HG02885 (cell line): ENCODE data around the gene MYADM.
"Not testable (repeated sequence)": the region's sequence is repeated elsewhere in the genome, so short reads cannot be mapped to it uniquely, and the experiment has no call there.

Experiments
- ATAC-seq: cut with Tn5 transposase; IDR thresholded peaks from one replicate; pipeline ENCODE4 v1.9.1; 2021; ENCODE audit warnings: mild to moderate bottlenecking; ENCODE audit not compliant: unreplicated experiment, poor library complexity

Gene MYADM, protein sequence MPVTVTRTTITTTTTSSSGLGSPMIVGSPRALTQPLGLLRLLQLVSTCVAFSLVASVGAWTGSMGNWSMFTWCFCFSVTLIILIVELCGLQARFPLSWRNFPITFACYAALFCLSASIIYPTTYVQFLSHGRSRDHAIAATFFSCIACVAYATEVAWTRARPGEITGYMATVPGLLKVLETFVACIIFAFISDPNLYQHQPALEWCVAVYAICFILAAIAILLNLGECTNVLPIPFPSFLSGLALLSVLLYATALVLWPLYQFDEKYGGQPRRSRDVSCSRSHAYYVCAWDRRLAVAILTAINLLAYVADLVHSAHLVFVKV

DNA sequence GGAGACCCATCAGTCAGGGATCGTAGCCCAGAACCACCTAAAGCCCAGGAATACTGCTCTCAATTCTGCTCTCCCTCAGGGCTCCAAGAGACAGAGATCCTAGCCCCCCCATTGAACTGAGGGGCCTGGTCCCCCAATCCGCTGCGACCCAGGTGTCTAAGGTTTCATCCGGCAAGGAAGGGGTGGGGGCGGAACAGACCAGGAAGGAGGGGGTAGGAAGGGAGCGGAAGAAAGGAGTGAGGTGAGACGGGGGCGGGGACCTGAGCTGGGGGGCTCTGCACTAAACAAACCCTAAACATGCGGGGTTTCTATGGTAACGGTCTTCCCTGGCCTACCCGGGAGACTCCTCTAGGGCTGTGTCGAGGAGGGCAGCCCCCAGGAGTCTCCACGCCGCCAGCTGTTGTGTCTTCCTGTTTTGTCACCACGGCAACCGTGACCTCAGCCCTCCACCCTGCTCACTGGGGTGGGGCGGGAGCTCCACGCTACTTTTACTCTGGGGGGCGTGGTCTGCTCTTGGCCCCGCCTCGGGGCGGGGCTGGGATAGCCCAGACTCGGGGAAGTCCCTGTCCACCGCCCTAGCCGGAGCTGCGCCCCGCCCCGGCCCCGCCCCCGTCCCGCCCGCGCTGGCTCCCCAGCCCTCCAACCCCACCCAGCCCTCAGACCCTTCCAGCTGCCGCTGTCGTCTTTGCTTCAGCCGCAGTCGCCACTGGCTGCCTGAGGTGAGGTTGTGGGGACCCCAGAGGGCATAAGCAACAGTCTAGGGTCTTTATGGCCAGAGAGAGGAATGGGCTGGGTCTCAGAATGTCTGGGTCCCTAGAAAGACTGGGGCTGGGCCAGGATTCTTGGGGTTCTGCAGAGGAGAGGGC is at the start of gene MYADM:
TSS of gene MYADM (plus strand) at position 659 of the 866 bp plus-strand sequence. CDS start 5,647 bp downstream, outside the sequence.
- ATAC-seq = peak; percentile 41

GRCh38 chr19:53818756-53819155 is 48.9 kb upstream of the MYADM start:
- ATAC-seq = no peak

DNA sequence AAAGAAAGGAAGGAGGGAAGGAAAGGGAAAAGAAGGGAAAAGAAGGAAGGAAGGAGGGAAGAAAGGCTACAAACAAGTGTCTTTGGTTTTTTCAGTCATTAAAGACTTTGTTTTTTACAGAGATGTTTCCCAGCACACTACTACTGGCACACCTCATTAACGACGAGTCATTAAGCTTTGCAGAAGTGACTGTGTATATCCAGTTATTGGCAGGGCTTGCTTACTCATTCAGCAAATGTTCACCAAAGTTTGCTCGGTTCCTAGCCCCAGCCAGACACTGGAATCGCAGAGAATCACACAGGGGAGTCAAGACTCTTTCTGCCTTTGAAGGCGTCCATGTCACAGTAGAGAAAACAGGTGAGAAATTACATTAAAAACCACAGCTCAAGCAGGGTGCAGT is 47.8 kb upstream of the MYADM start:
- ATAC-seq = no peak

DNA sequence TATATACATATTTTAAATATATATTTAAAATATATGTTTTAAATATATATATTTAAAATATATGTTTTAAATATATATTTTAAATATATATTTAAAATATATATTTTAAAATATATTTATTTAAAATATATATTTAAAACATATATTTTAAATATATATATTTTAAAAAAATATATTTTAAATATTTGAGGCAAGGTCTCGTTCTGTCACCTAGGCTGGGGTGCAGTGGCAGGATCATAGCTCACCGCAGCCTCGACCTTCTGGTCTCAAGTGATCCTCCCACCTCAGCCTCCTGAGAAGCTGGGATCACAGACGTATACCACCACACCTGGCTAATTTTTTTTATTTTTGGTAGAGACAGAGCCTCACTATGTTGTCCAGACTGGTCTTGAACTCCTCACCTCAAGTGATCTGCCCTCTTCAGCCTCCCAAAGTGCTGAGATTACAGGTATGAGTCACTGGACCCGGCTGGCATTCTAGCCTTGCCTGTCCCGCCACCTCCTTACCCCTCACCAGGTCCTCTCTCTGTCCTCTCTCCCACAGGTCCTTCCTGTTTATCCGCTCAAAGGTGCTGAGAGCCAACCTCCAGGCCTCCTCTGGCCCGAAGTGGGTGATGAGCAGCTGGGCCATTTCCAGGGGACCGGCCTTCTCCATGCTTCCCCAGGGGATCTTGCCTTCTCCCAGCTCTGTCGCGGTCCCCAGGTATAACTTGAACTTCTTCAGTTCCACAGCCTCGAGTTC is 44.1 kb upstream of the MYADM start:
- ATAC-seq = no peak

GRCh38 chr19:53824134-53824611 is 43.5 kb upstream of the MYADM start, which contains the start of gene NLRP12:
TSS of gene NLRP12 (minus strand) at chr19:53824314. CDS start at chr19:53824174, 140 bp downstream.
- no peak for ATAC-seq

DNA sequence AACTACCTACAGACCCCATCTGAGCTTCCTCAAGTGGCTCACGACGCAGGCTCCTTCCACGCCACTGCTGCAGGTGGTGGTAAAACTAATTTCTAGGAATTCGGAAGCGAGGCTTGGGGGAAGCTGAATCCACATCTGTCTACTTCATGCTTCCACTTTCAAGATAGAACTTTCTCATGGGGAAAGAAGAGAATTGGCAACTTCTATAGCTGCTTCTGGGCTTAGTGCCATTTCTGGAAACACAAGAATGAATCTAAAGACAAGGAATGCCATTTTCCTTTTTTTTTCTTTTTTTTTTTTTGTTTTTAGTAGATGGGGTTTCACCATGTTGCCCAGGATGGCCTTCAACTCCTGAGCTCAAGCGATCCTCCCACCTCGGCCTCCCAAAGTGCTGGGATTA is 40.8 kb upstream of the MYADM start:
- no peak for ATAC-seq

GRCh38 chr19:53828531-53828930 is 39.2 kb upstream of the MYADM start:
- no peak for ATAC-seq

GRCh38 chr19:53832861-53833260 is 34.8 kb upstream of the MYADM start:
- not testable (repeated sequence) for ATAC-seq

DNA sequence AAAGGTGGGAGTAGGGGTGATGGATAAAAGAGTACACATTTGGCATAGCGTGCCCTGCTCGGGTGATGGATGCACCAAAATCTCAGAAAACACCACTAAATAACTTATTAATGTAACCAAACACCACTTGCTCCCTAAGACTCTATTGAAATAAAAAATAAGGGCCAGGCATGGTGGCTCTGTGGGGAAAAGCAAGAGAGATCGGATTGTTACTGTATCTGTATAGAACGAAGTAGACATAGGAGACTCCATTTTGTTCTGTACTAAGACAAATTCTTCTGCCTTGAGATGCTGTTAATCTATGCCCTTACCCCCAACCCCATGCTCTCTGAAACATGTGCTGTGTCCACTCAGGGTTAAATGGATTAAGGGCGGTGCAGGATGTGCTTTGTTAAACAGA is 29.2 kb upstream of the MYADM start:
- not testable (repeated sequence) for ATAC-seq

DNA sequence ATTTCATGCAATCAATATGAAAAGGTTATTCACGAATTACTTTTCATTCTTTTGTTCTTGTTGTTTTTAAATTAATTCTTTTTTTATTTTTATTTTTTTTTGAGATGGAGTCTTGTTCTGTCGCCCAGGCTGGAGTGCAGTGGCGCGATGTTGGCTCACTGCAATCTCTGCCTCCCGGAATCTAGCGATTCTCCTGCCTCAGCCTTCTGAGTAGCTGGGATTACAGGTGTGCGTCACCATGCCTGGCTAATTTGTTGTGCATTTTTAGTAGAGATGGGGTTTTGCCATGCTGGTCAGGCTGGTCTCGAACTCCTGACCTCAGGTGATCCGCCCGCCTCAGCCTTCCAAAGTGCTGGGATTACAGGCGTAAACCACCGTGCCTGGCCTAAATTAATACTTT is 27.4 kb upstream of the MYADM start:
- ATAC-seq = not testable (repeated sequence)

- ATAC-seq = not testable (repeated sequence)
Observed at GRCh38 chr19:53840914-53841313, 26.8 kb upstream of the MYADM start.

DNA sequence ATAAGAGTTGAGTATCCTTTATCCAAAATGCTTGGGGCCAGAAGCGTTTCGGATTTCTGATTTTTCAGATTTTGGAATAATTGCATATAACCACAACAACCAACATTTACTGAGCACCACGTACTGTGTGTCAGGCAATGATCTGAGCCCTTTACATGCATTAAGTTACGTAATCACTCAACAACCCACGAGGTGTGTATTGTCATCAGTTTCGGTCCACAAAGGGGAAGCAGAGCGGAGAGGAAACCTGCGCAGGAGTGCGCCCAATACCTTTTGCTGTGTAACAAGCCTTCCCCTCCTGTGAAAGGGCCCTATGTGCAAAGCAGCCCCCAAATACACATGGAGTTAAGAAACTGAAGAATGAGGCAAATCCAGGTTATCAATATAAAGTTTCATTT is 22.8 kb upstream of the MYADM start:
- no peak for ATAC-seq

- no peak for ATAC-seq
Observed at GRCh38 chr19:53847555-53847954, 20.1 kb upstream of the MYADM start.

- ATAC-seq = no peak
Observed at GRCh38 chr19:53849237-53849676, 18.4 kb upstream of the MYADM start.

DNA sequence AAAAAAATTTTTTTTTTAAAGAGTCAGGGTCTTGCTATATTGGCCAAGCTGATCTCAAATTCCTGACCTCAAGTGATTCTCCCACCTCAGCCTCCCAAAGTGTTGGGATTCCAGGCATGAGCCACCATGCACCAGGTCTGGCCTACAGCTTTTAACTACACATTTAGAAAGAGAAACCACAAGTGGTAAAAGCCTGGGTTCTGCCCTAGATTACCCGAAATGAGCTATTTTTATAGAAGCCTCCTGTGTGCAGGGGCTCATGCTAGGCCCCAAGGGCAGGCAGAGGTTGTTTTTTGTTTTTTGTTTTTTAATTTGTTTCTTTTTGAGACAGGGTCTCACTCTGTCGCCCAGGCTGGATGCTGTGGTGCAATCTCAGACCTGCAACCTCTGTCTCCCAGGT is 14.0 kb upstream of the MYADM start:
- no peak for ATAC-seq

DNA sequence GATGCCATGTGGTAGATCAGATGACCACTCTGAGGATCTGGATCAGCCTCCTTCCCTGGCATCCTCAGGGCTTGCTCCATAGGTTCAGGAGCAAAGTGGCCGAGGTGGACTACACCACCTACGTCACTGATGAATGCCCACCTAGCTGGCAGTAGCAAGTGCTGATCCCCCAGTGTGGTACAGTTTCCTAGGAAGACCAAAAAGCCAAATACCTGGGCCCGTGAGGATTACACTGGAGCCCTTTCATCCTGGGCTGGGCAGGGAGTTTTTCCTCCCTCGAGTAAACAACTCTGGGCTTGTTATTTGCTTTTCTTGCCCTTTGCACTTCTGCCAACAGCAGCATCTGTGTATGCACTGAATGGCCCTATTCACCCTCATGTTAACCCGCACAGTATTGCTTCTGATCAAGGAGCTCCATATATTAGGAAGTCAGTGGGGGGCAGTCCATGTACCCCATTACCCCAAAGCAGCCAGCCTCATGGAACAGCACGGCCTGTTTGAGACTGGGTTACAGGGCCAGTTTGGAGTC is 3.3 kb upstream of the MYADM start:
- no peak for ATAC-seq

DNA sequence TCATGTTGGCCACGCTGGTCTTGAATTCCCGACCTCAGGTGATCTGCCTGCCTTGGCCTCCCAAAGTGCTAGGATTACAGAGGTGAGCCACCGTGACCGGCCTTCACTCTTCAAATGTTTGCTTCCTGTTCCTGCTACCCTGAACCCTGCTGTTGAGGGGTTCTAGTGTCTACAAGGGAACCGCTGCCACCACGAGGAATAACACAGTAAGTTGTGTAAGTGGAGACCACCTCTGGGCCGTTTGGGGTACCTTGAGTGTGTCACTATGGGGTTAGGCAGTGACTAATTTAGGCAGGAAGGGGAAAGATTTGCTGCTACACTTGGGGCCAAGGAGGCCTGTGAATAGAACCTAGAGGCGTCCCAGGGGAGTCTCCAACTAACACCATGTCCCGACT is 2.2 kb upstream of the MYADM start:
- no peak for ATAC-seq

- no peak for ATAC-seq
Observed at GRCh38 chr19:53865918-53866864, 1.5 kb upstream of the MYADM start.

GRCh38 chr19:53866865-53867224 is 838 bp upstream of the MYADM start:
- no peak for ATAC-seq
